Hematopoietic multipotent progenitor cell treated with erythropoietin and hydrocortisone succinate and interleukin-3 and kit ligand, for 6 days (in vitro differentiated cells): ENCODE results near the gene PRR20D.
"Not testable (repeated sequence)": the region's sequence is repeated elsewhere in the genome, so short reads cannot be mapped to it uniquely, and the experiment has no call there.

Experiments used
- DNase-seq: peaks from one replicate; pipeline ENCODE4 v3.0.0-alpha.2; 2015

Gene PRR20D

DNA sequence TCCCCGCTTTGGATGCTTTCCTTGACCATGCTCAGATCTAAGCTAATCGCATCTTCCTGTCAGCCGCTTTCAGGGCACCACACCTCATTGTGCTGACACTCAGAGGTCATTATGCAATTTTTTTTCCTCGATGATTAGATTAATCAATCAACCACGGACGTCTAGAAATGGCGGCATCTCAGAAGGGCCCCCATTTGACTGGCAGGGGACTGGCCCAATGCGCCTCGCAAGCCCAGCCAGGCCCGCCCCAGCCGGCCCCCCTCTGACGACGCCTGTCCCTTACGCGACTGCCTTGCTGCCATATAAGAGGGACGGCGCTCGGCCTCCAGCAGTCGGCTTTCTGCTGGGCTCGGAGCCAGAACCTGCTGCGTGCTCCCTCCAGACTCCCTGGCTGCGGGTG lies at the start of gene PRR20D:
Gene PRR20D (plus strand): TSS at position 301 of the 400 bp plus-strand sequence. CDS start 387 bp downstream, outside the sequence.
- DNase-seq, result not testable (repeated sequence)

GRCh38 chr13:57114945-57115344 lies 45.5 kb upstream of the PRR20D start:
- DNase-seq, result no peak

GRCh38 chr13:57123681-57124080 lies 36.8 kb upstream of the PRR20D start:
- DNase-seq, result no peak

GRCh38 chr13:57128909-57129308 lies 31.5 kb upstream of the PRR20D start:
- no peak for DNase-seq

DNA sequence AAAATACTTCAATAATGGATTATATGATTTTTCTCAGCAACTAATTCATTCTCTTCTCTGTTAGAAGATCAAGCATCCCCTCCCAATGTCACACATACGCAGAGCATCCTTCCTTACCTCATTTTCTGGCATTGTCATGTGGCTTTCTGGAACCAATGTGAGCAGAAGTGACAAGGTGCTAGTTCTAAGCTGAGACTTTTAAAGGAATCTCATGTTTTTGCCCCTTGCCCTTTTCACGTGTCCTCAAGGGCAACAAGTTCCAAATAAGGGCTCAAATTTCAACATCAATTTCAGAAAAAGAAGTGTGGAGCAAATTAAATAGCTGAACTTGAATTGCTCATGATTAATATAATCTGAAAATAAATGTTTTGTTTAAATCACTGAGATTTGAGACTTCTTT lies 24.3 kb upstream of the PRR20D start:
- no peak for DNase-seq

DNA sequence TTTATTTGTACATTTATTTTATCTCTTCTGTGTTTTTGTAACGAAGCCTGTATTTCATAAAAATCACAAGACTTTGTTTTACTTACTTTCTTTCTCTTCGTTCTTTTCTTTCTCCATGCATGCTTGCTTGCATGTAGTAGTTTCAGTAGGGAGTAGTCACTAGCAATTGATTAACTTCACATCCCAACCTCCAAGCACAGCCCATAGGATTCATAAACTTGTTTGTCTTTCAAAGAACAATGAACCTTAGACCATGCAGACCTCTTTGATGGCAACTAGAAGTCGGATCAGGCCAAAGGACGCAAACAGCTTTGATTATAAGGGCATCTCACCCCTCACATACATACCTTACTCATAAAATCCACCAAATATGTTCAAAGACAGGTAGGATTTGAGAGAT lies 22.8 kb upstream of the PRR20D start:
- no peak for DNase-seq

- DNase-seq, result no peak
These were observed 21.4 kb upstream of the PRR20D start for GRCh38 chr13:57138988-57139387.

- not testable (repeated sequence) for DNase-seq
These were observed 20.7 kb upstream of the PRR20D start for GRCh38 chr13:57139781-57140180.

DNA sequence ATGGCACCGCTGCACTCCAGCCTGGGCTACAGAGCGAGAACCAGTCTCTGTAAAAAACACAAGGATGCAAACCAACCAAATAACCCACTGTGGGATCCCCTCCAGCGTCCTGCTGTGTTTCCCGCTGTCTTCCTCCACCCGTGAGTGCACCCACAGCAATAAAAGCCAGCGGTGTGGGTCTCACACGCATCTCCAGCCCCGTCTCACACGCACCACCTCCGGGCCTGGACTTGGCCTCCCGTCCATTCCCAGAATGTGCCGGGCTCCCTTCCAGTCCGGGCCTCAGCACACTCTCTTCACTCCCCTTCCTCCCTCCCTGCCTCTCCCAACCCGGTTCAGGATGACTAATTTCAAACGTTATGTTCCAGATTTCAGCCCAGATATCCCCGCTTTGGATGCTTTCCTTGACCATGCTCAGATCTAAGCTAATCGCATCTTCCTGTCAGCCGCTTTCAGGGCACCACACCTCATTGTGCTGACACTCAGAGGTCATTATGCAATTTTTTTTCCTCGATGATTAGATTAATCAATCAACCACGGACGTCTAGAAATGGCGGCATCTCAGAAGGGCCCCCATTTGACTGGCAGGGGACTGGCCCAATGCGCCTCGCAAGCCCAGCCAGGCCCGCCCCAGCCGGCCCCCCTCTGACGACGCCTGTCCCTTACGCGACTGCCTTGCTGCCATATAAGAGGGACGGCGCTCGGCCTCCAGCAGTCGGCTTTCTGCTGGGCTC lies 20.0 kb upstream of the PRR20D start, which contains the start of gene PRR20A:
Gene PRR20A (plus strand): TSS at position 684 of the 734 bp plus-strand sequence. CDS start 387 bp downstream, outside the sequence.
- not testable (repeated sequence) for DNase-seq

DNA sequence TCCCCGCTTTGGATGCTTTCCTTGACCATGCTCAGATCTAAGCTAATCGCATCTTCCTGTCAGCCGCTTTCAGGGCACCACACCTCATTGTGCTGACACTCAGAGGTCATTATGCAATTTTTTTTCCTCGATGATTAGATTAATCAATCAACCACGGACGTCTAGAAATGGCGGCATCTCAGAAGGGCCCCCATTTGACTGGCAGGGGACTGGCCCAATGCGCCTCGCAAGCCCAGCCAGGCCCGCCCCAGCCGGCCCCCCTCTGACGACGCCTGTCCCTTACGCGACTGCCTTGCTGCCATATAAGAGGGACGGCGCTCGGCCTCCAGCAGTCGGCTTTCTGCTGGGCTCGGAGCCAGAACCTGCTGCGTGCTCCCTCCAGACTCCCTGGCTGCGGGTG lies 13.2 kb upstream of the PRR20D start, which contains the start of gene PRR20B:
Gene PRR20B (plus strand): TSS at position 301 of the 400 bp plus-strand sequence. CDS start 387 bp downstream, outside the sequence.
- not testable (repeated sequence) for DNase-seq

GRCh38 chr13:57148106-57148505 lies 12.3 kb upstream of the PRR20D start:
- not testable (repeated sequence) for DNase-seq

GRCh38 chr13:57153761-57154160 lies 6.7 kb upstream of the PRR20D start, which contains the start of gene PRR20C:
Gene PRR20C (plus strand): TSS chr13:57154061. CDS start chr13:57154448, 387 bp downstream.
- not testable (repeated sequence) for DNase-seq

DNA sequence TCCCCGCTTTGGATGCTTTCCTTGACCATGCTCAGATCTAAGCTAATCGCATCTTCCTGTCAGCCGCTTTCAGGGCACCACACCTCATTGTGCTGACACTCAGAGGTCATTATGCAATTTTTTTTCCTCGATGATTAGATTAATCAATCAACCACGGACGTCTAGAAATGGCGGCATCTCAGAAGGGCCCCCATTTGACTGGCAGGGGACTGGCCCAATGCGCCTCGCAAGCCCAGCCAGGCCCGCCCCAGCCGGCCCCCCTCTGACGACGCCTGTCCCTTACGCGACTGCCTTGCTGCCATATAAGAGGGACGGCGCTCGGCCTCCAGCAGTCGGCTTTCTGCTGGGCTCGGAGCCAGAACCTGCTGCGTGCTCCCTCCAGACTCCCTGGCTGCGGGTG lies 6.5 kb downstream of the PRR20D start, which contains the start of gene PRR20E:
Gene PRR20E (plus strand): TSS at position 301 of the 400 bp plus-strand sequence. CDS start 387 bp downstream, outside the sequence.
- DNase-seq, result not testable (repeated sequence)

- no peak for DNase-seq
These were observed 31.2 kb downstream of the PRR20D start for GRCh38 chr13:57191667-57192066.

GRCh38 chr13:57212989-57213388 lies 52.6 kb downstream of the PRR20D start:
- DNase-seq, result no peak
